A549 (cell line): Measurements from ENCODE around the gene E2F6. TPM values are rescaled to one million over a fixed set of nuclear protein-coding genes. Genes with fewer than 3 reads are reported as not detected.

ENCODE experiments used
- BHLHE40 ChIP-seq: IDR thresholded peaks from 2 replicates; pipeline ENCODE4 v1.6.1; 2012; ENCODE audit warnings: low read depth, low read length, inconsistent platforms
- CBX2 ChIP-seq: fragments of 200-600 bp; sonication (generic); IDR thresholded peaks from 2 replicates; pipeline ENCODE4 v1.6.1; 2016; ENCODE audit warnings: low read depth, mild to moderate bottlenecking, borderline replicate concordance
- CBX8 ChIP-seq: fragments of 200-600 bp; sonication (generic); IDR thresholded peaks from 2 replicates; pipeline ENCODE4 v1.6.1; 2016
- CEBPB ChIP-seq, 2 experiments: fragments of >200 bp in 1 of 2; sonication (Bioruptor Twin) in 1 of 2; formaldehyde crosslinking in 1 of 2; IDR thresholded peaks; 2 replicates each; pipeline ENCODE4 v1.6.1; 2012 to 2016
- CHD4 ChIP-seq: fragments of 200-600 bp; sonication (generic); IDR thresholded peaks from 2 replicates; pipeline ENCODE4 v1.6.1; 2016; ENCODE audit warnings: antibody characterized with exemption, mild to moderate bottlenecking, borderline replicate concordance
- ESRRA ChIP-seq: fragments of 150-350 bp; IDR thresholded peaks from 2 replicates; pipeline ENCODE4 v1.6.1; 2014; ENCODE audit warnings: mild to moderate bottlenecking, low read length, borderline replicate concordance
- FOSL2 ChIP-seq, 2 experiments: fragments of 450-650 bp in 1 of 2; fragments of >200 bp in 1 of 2; sonication (Bioruptor Twin) in 1 of 2; formaldehyde crosslinking; IDR thresholded peaks; 2 replicates each; pipeline versions ENCODE4 v1.5.0 to v1.6.1; 2016 to 2020; ENCODE audit warnings: mild to moderate bottlenecking in 1 of 2, moderate library complexity in 1 of 2
- FOXS1 ChIP-seq: fragments of 250-450 bp; sonication (Bioruptor Pico); IDR thresholded peaks from 2 replicates; pipeline ENCODE4 v1.5.0; 2020; ENCODE audit warnings: mild to moderate bottlenecking, moderate library complexity
- GATA3 ChIP-seq: IDR thresholded peaks from 2 replicates; pipeline ENCODE4 v1.6.1; 2012; ENCODE audit warnings: borderline replicate concordance
- HEYL ChIP-seq: fragments of 250-450 bp; sonication (Bioruptor Pico); IDR thresholded peaks from 2 replicates; pipeline ENCODE4 v1.8.0; 2021; ENCODE audit warnings: mild to moderate bottlenecking, moderate library complexity
- HOXB5 ChIP-seq: fragments of 250-450 bp; sonication (Bioruptor Pico); IDR thresholded peaks from 2 replicates; pipeline ENCODE4 v1.5.0; 2020; ENCODE audit warnings: mild to moderate bottlenecking, moderate library complexity
- JUNB ChIP-seq: fragments of >200 bp; sonication (Bioruptor Twin); formaldehyde crosslinking; IDR thresholded peaks from 2 replicates; pipeline ENCODE4 v1.6.1; 2016
- KDM5A ChIP-seq: fragments of 200-600 bp; sonication (generic); IDR thresholded peaks from 2 replicates; pipeline ENCODE4 v1.6.1; 2016; ENCODE audit warnings: antibody characterized with exemption, mild to moderate bottlenecking
- MAFK ChIP-seq: fragments of 450-650 bp; IDR thresholded peaks from 2 replicates; pipeline ENCODE4 v1.6.1; 2014; ENCODE audit not compliant: partially characterized antibody
- MAZ ChIP-seq: fragments of 150-350 bp; IDR thresholded peaks from 2 replicates; pipeline ENCODE4 v1.6.1; 2014; ENCODE audit warnings: antibody characterized with exemption, low read depth, low read length, borderline replicate concordance
- NFE2L2 ChIP-seq: fragments of 150-350 bp; conservative IDR thresholded peaks from 2 replicates; pipeline ENCODE4 v1.6.1; 2014; ENCODE audit warnings: low read length
- NPAS2 ChIP-seq: fragments of 250-450 bp; sonication (Bioruptor Pico); IDR thresholded peaks from 2 replicates; pipeline ENCODE4 v1.8.0; 2022; ENCODE audit warnings: mild to moderate bottlenecking, moderate library complexity, borderline replicate concordance
- PHF8 ChIP-seq: fragments of 200-600 bp; sonication (generic); IDR thresholded peaks from 2 replicates; pipeline ENCODE4 v1.6.1; 2016; ENCODE audit warnings: low read depth, mild to moderate bottlenecking, antibody characterized with exemption, moderate library complexity, borderline replicate concordance
- RAD21 ChIP-seq, 2 experiments: fragments of >200 bp in 1 of 2; sonication (Bioruptor Twin) in 1 of 2; formaldehyde crosslinking in 1 of 2; IDR thresholded peaks in 1 of 2; conservative IDR thresholded peaks in 1 of 2; 2 replicates in 1 of 2; 3 replicates in 1 of 2; pipeline ENCODE4 v1.6.1; 2012 to 2018; ENCODE audit warnings: inconsistent platforms in 1 of 2
- RARB ChIP-seq: fragments of 250-450 bp; sonication (Bioruptor Pico); IDR thresholded peaks from 2 replicates; pipeline ENCODE4 v1.8.0; 2021; ENCODE audit warnings: mild to moderate bottlenecking, moderate library complexity
- RCOR1 ChIP-seq: fragments of 150-350 bp; IDR thresholded peaks from 2 replicates; pipeline ENCODE4 v1.6.1; 2014; ENCODE audit warnings: antibody characterized with exemption, low read length, low read depth
- RNF2 ChIP-seq: fragments of 200-600 bp; sonication (generic); IDR thresholded peaks from 2 replicates; pipeline ENCODE4 v1.6.1; 2016; ENCODE audit warnings: low read depth, mild to moderate bottlenecking, antibody characterized with exemption, moderate library complexity, borderline replicate concordance
- TFCP2L1 ChIP-seq: fragments of 250-450 bp; sonication (Bioruptor Pico); IDR thresholded peaks from 2 replicates; pipeline ENCODE4 v1.5.0; 2021; ENCODE audit warnings: mild to moderate bottlenecking
- TP53 ChIP-seq: fragments of 250-450 bp; sonication (Bioruptor Pico); IDR thresholded peaks from 2 replicates; pipeline ENCODE4 v1.5.0; 2021; ENCODE audit warnings: mild to moderate bottlenecking, moderate library complexity
- polyA plus RNA-seq, 4 experiments: library from polyadenylated mRNA; depleted of rRNA in 3 of 4; stranded (reverse); fragments of >200 nt; fragmentation: RNase III in 1 of 4; extraction: RNeasy Plus Mini Kit Qiagen cat#74134 plus additional on column Dnase treatment in 1 of 4; gene quantifications; 2 replicates in 3 of 4; 3 replicates in 1 of 4; pipeline ENCODE4 v1.2.3, GENCODE V29; 2011 to 2017
- TF ChIP-seq, protein P1 (sequence below): IDR thresholded peaks from 2 replicates; pipeline ENCODE4 v1.6.1; 2012
- TF ChIP-seq, protein P2 (sequence below): fragments of 150-350 bp; IDR thresholded peaks from 2 replicates; pipeline ENCODE4 v1.6.1; 2014; ENCODE audit warnings: low read depth, mild to moderate bottlenecking, low read length
- TF ChIP-seq, protein P3 (sequence below): fragments of >200 bp; sonication (Bioruptor Twin); formaldehyde crosslinking; IDR thresholded peaks from 2 replicates; pipeline ENCODE4 v1.6.1; 2016
- TF ChIP-seq, protein P4 (sequence below): fragments of >200 bp; sonication (Bioruptor Twin); formaldehyde crosslinking; IDR thresholded peaks from 3 replicates; pipeline ENCODE4 v1.6.1; 2016

E2F6 gene
- polyA plus RNA-seq, 2 of the 4 experiments (the other 2 are of a cell fraction), result 34.3 to 41.7 TPM

DNA sequence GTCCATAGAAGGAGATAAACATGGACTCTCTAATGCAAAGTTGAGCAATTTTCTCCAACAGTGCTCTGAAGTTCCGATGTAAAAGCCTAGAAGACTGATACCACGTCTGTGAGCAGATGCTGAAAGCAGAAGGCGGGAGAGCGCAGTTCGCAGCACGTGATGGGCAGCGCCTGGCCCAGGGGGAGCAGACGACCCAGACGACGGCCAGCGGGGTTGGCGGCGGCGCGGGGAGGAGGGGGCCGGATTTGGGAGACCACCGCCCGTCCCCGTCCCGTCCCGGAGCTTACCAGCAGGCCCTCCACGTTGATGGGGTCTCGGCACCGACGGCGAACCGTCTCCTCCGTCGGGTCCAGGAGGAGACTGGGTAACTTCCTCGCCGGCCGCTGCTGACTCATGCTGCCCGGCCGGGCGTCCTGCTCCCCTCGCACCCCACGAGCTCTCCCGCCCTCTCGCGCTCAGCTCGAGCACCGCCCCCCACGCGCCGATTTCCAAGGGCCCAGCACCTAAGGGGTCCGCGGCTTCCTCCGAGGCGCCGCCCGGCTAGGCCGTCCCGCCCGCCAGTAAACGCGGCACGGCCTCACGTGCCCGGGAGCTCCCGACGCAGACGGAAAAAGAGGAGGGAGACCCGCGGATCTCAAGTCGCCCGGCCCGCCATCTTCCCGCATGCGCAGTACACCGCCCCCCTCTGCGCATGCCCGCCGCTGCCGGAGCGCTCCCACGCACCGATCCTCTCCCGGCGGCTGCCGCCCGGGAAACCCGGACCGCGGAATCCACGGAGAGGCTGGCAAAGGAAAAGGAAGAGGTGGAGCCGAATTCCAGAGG is at the start of gene E2F6 (continued):
- TF ChIP-seq CEBPB (IDR thresholded peaks at IDR 0.05) (0 out of 4 replicates have a peak, but pooled peaks of 1 of the 2 experiments have one; percentile 15), RAD21 (conservative IDR thresholded peaks at IDR 0.05 in 1 of 2, IDR thresholded peaks at IDR 0.05 in 1 of 2) (no peak), MAFK (peak; percentile 66), RCOR1 (no peak), TFCP2L1 (0 out of 2 replicates have a peak, but pooled peaks have one; percentile 70), PHF8 (peak; percentile 61; the same call in 1 of the 2 replicates), BHLHE40 (peak; percentile 73; the same call in 1 of the 2 replicates), HOXB5 (CRISPR knock-in tag) (peak; percentile 79; the same call in 1 of the 2 replicates), FOXS1 (CRISPR knock-in tag) (peak; percentile 76; the same call in 1 of the 2 replicates), FOSL2 (IDR thresholded peaks at IDR 0.05) (peak; percentile 55; the same call in 1 of the 2 replicates), FOSL2 (CRISPR knock-in tag; IDR thresholded peaks at IDR 0.05) (peak; percentile 88), HEYL (CRISPR knock-in tag) (peak; percentile 76; the same call in 1 of the 2 replicates), KDM5A (peak; percentile 26; the same call in 1 of the 2 replicates), NFE2L2 (no peak), TP53 (CRISPR knock-in tag) (no peak; the same call in 1 of the 2 replicates), CHD4 (no peak), CBX8 (no peak), RNF2 (peak; percentile 73; the same call in 1 of the 2 replicates), NPAS2 (peak; percentile 65; the same call in 1 of the 2 replicates), JUNB (peak; percentile 30; the same call in 1 of the 2 replicates), ESRRA (peak; percentile 19; the same call in 1 of the 2 replicates), MAZ (peak; percentile 21; the same call in 1 of the 2 replicates), CBX2 (no peak), RARB (CRISPR knock-in tag) (no peak), GATA3 (peak; percentile 32; the same call in 1 of the 2 replicates)
- TF ChIP-seq, protein P1, sequence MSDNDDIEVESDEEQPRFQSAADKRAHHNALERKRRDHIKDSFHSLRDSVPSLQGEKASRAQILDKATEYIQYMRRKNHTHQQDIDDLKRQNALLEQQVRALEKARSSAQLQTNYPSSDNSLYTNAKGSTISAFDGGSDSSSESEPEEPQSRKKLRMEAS, result peak; percentile 99
- TF ChIP-seq, protein P2, sequence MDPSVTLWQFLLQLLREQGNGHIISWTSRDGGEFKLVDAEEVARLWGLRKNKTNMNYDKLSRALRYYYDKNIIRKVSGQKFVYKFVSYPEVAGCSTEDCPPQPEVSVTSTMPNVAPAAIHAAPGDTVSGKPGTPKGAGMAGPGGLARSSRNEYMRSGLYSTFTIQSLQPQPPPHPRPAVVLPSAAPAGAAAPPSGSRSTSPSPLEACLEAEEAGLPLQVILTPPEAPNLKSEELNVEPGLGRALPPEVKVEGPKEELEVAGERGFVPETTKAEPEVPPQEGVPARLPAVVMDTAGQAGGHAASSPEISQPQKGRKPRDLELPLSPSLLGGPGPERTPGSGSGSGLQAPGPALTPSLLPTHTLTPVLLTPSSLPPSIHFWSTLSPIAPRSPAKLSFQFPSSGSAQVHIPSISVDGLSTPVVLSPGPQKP, result no peak
- TF ChIP-seq, protein P3, sequence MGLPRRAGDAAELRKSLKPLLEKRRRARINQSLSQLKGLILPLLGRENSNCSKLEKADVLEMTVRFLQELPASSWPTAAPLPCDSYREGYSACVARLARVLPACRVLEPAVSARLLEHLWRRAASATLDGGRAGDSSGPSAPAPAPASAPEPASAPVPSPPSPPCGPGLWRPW, result no peak
- TF ChIP-seq, protein P4, sequence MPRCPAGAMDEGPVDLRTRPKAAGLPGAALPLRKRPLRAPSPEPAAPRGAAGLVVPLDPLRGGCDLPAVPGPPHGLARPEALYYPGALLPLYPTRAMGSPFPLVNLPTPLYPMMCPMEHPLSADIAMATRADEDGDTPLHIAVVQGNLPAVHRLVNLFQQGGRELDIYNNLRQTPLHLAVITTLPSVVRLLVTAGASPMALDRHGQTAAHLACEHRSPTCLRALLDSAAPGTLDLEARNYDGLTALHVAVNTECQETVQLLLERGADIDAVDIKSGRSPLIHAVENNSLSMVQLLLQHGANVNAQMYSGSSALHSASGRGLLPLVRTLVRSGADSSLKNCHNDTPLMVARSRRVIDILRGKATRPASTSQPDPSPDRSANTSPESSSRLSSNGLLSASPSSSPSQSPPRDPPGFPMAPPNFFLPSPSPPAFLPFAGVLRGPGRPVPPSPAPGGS, result peak; percentile 76
- TF ChIP-seq, all 56 proteins: peak for 30
